ENCODE measurements around the gene ZMIZ1.
"Not testable (repeated sequence)": the region's sequence is repeated elsewhere in the genome, so short reads cannot be mapped to it uniquely, and the experiment has no call there.

ZMIZ1 gene

DNA sequence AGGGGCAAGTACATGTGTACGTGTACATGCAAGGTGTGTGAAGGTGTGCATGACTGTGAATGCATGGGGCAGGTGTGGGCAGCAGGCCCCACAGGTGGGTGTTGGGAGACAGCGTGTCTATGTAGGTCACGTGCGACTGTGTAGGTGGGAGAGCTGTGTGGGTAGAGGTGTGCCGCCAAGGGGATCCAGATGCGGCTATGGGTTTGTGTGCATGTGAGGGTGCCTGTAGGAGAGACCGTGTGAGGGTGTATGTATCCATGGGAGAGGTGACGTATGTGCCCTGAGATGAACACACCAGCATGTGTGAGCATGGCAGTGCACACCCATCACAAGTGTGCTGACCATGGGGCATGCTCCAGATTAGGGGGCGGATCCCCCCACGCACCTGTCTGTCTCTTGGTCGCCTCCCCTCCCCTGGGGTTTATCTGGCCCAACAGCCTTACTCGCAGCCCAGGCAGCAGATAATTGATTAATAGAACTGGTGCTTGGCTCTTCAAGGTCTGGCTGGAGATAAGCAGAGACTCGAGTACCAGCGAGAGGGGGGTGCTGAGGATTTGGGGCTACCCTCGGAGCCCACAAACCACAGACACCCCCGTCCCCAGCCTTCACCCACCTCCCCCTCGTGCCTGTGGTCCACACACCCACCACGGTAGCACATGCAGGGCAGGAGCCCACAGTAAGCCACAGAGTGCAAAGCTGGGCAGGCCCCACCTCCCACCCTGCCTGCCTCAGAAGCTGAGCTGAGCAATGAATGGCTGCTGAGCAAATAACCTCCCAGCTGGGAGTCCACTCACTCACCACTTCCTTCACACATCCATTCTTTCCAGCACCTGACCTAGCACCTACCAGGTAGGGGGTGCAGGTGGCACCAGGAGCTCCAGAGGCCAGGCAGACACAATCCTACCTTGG is 41.4 kb upstream of the ZMIZ1 start:
- ATAC-seq (peak; percentile 65), DNase-seq (peak; percentile 33 to 44)
- Mint-ChIP-seq H3K27me3 (no peaks in the 10 kb centered on the region), H3K9me3 (no peaks in the 10 kb centered on the region), H3K4me1 (peaks cover 55% of the 10 kb centered on the region), H3K4me3 (peak overlapping the region in 1 of 2 donors; percentile 11), H3K27ac (no peak overlapping the region)

DNA sequence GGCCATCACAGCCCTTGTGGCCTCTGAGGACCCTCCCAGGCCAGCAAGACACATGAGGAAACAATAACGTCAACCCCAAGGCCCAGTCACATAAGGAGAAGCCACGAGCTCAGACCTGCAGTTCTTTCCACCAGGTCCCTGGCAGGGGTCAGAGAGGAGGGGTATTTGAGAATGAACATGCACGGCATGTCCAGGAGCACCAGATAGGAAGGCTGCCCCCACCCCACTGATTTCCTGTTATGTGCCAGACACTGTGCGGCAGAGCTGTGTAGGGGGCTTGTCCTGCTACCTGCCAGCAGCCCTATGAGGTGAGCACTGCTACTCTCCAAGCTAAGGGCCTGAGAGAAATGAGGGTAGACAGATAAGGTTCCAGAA is 40.7 kb upstream of the ZMIZ1 start:
- no peak overlapping the region for H3K27ac Mint-ChIP-seq
- no peak for DNase-seq
- no peaks in the 10 kb centered on the region for H3K27me3 Mint-ChIP-seq
- no peaks in the 10 kb centered on the region for H3K9me3 Mint-ChIP-seq
- no peak for ATAC-seq
- peaks cover 55% of the 10 kb centered on the region for H3K4me1 Mint-ChIP-seq
- no peak overlapping the region for H3K4me3 Mint-ChIP-seq

DNA sequence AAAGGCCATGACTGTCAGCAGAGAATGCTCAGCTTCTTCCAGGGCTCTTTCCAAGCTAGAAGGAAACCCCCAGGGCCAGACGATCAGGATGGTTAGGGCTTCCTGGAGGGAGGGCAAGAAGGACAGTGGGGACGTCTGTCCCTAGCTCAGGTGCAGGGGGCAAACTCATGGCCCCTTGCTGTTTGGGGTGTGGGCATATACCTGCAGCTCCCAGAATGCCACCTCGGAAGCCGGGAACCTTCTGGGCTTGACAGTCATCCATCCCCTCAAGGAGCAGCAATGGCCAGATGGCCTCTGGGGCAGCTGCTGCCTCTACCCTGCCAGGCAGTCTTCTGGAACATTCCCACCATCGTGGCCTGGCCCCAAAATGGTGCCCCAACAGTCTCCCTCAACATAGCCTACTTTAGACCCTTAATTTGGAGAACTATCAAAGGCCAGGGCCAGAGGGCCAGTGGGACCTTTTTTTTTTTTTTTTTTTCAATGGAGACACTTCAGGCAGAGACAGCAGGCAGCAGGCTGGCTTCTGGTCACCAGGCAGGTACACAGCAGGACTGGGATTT is 40.2 kb upstream of the ZMIZ1 start:
- ATAC-seq, result no peak
- Mint-ChIP-seq H3K4me1 (peaks cover 52% of the 10 kb centered on the region), H3K9me3 (no peaks in the 10 kb centered on the region), H3K27ac (no peak overlapping the region), H3K4me3 (no peak overlapping the region), H3K27me3 (no peaks in the 10 kb centered on the region)
- DNase-seq, result no peak

DNA sequence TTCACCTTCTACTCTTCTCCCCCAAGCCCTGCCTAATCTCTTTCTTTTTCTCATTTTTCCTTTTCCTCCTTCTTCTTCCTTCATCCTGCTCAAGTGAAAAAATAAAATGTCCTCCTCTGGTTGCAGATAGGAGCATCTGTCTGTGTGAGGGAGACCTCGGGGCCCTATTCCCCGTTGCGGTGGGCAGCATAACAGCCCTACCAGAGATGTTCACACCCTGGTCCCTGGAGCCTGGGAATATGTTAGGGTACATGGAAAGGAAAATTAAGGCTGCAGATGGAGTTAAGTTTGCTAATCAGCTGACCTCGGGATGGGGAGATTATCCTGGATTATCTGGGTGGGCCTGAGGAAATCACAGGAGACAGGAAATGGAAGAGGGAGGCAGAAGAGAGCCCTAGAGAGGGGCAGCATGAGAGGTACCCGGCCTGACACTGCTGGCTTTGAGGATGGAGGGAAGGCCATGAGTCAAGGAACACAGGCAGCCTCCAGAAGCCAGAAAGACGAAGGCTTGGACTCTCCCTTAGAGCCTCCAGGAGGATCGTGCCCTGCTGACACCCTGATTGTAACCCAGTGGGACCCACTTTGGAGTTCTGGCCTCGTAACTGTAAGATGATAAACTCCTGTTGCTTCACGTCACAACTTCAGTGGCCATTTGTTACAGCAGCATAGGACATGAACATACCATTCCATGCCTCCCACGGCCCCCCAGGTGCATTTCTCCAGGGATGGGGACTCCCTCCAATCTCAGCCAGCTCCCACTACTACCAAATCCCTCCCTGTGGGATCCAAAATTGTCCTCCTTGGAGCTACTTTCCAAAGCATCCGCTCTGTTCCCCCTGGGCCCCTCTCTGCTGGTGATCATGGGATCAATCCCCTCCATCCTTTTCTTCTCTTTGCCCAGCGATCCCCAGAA is 39.0 kb upstream of the ZMIZ1 start:
- no peak overlapping the region for H3K4me3 Mint-ChIP-seq
- no peaks in the 10 kb centered on the region for H3K9me3 Mint-ChIP-seq
- DNase-seq (no peak), ATAC-seq (no peak)
- H3K27ac Mint-ChIP-seq, result no peak overlapping the region
- H3K27me3 Mint-ChIP-seq, result no peaks in the 10 kb centered on the region
- H3K4me1 Mint-ChIP-seq, result peaks cover 42% of the 10 kb centered on the region

DNA sequence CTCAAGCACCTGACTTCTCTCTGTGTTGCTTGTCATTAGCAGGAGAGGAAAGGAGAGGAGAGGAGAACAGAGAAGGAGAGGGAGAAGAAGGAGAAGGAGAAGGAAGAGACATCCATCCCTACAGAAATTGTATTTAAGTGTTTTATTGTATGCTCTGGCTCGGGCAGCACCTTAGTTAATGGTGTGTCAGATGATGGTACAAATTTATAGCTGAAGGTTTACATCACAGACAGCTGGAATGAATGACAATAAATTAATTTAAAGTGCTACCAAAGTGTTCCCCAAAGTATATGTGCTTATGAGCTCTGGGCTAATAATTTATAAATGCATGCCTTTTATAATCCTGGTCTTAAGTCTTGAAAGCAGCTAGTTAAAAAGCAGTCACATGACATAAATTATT is 38.1 kb upstream of the ZMIZ1 start:
- no peak for DNase-seq
- no peak for ATAC-seq
- H3K27ac Mint-ChIP-seq, result no peak overlapping the region
- H3K9me3 Mint-ChIP-seq, result no peaks in the 10 kb centered on the region
- no peak overlapping the region for H3K4me3 Mint-ChIP-seq
- H3K27me3 Mint-ChIP-seq, result no peaks in the 10 kb centered on the region
- peaks cover 32% of the 10 kb centered on the region for H3K4me1 Mint-ChIP-seq

DNA sequence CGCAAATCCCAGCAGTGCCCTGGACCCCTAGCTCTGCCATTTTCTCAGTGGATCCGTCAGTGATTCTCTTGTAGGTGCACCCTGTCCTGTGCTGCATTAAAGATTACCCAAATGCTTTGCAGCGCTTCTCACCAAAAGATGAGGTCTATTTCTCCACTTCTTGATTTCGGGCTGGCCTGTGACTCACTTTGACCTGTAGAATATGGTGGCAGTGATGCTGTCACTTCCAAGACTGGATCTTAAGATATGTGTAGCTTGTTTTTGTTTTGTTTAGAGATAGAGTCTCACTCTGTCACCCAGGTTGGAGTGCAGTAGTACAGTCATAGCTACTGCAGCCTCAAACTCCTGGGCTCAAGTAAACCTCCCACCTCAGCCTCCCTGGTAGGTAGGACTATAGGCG is 37.0 kb upstream of the ZMIZ1 start:
- Mint-ChIP-seq H3K9me3 (no peaks in the 10 kb centered on the region), H3K4me1 (peaks cover 22% of the 10 kb centered on the region), H3K27me3 (no peaks in the 10 kb centered on the region), H3K27ac (no peak overlapping the region), H3K4me3 (no peak overlapping the region)
- DNase-seq (no peak), ATAC-seq (no peak)

DNA sequence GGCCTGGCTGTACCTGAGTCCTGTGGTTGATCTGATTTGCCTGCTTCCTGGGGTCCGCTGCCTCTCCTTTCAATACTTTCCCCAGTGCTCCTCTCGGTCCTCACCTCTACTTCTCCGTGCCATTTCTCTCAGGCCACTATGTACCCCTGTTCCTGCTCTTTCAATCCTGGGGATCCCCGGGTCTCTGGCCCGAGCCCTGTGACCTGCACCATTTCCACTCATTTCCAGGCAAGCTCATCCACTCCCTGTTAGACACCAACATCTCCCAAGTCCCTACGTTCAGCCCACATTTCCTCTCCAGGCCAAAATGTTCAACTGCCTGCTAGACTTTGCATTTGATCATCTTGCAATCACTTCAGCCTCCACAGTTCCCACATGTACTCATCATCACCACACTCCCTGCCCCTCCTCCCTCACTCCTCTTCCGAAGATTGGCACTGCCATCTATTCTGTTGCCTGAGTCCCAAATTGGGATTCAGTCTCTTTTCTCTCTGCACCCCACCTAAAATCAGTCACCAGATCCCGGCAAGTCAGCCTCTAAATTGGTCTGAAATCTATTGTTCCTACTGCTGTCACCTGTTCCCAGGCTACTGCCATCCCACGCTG is 34.4 kb upstream of the ZMIZ1 start:
- no peaks in the 10 kb centered on the region for H3K27me3 Mint-ChIP-seq
- no peak overlapping the region for H3K27ac Mint-ChIP-seq
- no peak for ATAC-seq
- H3K9me3 Mint-ChIP-seq, result no peaks in the 10 kb centered on the region
- no peak overlapping the region for H3K4me3 Mint-ChIP-seq
- peaks cover under 1% of the 10 kb centered on the region for H3K4me1 Mint-ChIP-seq
- no peak for DNase-seq

DNA sequence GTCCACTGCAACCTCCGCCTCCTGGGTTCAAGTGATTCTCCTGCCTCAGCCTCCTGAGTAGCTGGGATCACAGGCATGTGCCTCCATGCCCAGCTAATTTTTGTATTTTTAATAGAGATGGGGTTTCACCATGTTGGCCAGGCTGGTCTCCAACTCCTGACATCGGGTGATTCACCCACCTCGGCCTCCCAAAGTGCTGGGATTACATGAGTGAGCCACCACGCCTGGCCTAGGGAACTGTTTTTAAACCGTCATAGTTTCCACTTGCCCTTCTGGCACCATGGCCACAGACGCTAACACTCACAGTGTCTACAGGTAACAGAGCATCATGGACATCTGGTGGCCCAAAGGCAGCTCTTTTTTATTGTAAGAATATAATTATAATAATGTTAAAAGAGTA is 32.4 kb upstream of the ZMIZ1 start:
- not testable (repeated sequence) for ATAC-seq

DNA sequence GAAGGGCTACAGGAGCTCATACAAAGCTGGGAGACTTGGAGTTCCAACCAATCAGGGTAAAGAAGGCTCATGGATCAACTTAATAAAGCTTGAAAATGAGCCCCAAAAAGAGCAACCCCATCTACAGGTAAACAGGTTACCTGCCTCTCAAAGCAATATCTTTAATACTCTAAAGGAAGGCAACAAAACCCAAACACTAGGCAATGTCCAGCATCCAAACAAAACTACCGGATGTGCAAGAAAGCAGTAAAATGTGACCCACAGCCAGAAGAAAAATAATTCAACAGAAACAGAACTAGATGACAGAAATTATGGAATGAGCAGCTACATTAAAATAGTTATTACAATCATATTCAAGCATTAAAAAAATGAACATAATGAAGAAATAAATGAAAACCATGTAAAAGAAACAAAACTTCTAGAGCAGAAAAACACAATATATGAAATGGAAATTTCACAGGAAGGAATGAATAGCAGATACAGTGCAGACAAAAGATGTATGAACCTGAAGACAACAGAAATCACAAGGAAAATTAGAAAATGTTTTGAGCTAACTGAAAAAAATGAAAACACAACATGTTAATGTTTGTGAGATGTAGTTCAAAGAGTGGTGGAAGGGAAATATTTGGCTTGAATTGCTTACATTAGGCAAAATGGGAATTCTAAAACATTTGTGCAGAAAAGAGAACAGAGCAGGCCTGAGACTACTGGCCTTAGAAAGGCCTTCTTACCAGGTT is 30.5 kb upstream of the ZMIZ1 start:
- peak overlapping the region; percentile 10 to 42 for H3K27ac Mint-ChIP-seq
- H3K27me3 Mint-ChIP-seq, result no peaks in the 10 kb centered on the region
- peaks cover 9% of the 10 kb centered on the region for H3K4me1 Mint-ChIP-seq
- DNase-seq (no peak), ATAC-seq (no peak)
- no peak overlapping the region for H3K4me3 Mint-ChIP-seq
- no peaks in the 10 kb centered on the region for H3K9me3 Mint-ChIP-seq

More for the DNA sequence above, 32.4 kb upstream of the ZMIZ1 start:
- DNase-seq, H3K27me3 Mint-ChIP-seq, H3K4me3 Mint-ChIP-seq, H3K27ac Mint-ChIP-seq, H3K9me3 Mint-ChIP-seq, H3K4me1 Mint-ChIP-seq: not testable (repeated sequence)

DNA sequence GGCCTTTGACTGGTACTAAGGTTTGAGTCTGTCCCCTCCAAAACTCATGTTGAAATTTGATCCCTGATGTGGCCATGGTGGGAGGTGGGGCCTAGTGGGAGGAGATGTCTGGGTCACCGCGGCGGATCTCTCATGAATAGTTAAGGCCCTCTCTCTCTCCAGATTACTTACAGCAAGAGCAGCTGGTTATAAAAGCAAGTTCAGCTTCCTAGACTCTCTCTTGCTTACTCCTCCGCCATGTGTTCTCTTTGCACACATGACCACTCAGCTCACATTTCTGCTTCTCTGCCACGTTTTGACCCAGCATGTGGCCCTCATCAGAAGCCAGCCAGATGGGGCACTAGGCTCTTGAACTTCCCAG is 29.9 kb upstream of the ZMIZ1 start:
- no peak for DNase-seq
- Mint-ChIP-seq H3K9me3 (no peaks in the 10 kb centered on the region), H3K27ac (no peak overlapping the region), H3K27me3 (no peaks in the 10 kb centered on the region), H3K4me1 (peaks cover 9% of the 10 kb centered on the region), H3K4me3 (no peak overlapping the region)
- no peak for ATAC-seq

DNA sequence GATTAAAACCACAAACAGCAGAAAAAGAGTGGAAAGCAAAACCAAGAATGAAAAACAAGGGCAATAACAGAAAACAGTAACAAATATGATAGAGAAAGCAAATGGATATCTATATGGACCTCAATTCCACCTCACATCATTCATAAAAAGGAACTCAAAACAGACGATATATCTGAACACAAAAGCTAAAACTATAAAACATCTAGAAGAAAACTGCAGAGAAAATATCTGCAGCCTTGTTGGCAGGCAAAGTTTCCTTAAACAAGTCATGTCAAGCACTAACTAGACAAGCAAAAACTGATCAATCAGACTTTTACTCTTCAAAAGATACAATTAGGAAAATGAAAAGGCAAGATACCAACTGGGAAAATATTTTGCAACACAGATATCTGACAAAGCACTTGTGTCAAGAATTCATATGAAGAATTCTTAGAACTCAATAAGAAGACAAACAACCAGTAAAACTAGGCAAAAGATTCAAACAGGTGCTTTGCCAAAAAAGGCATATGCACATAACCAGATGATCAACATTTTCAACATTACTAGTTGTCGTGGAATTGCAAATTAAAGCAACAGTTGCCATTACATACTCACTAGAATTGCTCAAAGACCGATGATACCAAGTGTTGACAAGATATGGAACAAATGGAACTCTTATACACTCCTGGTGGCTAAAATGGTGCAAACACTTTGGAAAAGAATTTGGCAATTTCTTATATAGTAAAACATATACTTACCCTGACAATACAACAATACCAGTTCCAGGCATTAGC is 25.9 kb upstream of the ZMIZ1 start:
- no peaks in the 10 kb centered on the region for H3K9me3 Mint-ChIP-seq
- DNase-seq (no peak), ATAC-seq (no peak)
- no peak overlapping the region for H3K27ac Mint-ChIP-seq
- peaks cover 21% of the 10 kb centered on the region for H3K4me1 Mint-ChIP-seq
- H3K4me3 Mint-ChIP-seq, result no peak overlapping the region
- no peaks in the 10 kb centered on the region for H3K27me3 Mint-ChIP-seq

DNA sequence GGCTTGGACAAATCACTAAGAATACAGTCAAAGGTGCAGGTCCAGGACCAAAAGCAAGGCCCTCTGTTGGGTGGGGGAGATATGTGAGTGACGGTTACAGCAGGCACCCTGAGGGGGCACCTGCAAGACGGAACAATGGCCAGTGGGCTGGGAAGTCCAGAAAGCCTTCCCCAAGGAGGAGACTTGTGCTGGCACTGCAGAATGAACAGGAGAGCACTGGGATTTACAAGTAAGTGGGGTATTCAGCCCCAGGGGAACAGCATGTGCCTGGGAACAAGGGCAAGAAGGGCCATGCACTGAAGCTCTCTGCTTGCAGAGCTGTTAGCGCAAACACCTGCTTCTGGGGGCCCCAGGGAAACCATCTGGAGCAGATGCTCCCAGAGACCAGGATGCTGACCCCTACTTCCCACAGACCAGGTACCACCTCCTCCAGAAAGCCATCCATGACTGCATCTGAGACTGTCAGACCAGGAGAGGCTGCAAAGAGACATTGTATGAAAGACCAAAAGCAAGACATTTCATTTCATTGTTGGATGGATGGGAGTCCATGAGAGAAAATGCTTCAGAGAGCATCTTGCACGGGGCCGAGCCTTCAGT is 24.6 kb upstream of the ZMIZ1 start:
- ATAC-seq (no peak), DNase-seq (peak in 1 of 2 donors; percentile 2)
- H3K27ac Mint-ChIP-seq, result no peak overlapping the region
- H3K9me3 Mint-ChIP-seq, result no peaks in the 10 kb centered on the region
- peaks cover 34% of the 10 kb centered on the region for H3K4me1 Mint-ChIP-seq
- H3K4me3 Mint-ChIP-seq, result no peak overlapping the region
- H3K27me3 Mint-ChIP-seq, result no peaks in the 10 kb centered on the region

DNA sequence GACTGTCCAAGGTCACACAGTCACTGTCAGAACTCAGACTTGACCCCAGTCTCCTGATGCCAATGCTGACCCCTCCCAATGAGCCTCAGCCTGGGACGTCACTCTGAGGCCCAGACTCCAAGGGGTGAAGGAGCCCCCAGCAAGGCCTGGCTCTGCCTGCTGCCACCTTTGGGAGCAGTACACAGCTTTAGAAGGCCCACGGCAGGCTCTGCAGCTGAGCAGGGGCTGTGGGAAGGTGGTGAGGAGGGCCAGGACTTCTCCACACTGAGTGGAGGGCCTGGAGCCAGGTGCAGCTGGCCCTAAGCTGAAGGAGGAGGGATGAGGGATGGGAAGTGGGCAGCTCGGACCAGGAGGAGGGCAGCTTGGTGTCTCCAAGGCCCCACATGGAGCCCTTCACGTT is 23.9 kb upstream of the ZMIZ1 start:
- ATAC-seq, result no peak
- DNase-seq, result peak in 1 of 2 donors; percentile 3
- Mint-ChIP-seq H3K4me1 (peaks cover 41% of the 10 kb centered on the region), H3K27me3 (no peaks in the 10 kb centered on the region), H3K9me3 (no peaks in the 10 kb centered on the region), H3K27ac (no peak overlapping the region), H3K4me3 (no peak overlapping the region)

DNA sequence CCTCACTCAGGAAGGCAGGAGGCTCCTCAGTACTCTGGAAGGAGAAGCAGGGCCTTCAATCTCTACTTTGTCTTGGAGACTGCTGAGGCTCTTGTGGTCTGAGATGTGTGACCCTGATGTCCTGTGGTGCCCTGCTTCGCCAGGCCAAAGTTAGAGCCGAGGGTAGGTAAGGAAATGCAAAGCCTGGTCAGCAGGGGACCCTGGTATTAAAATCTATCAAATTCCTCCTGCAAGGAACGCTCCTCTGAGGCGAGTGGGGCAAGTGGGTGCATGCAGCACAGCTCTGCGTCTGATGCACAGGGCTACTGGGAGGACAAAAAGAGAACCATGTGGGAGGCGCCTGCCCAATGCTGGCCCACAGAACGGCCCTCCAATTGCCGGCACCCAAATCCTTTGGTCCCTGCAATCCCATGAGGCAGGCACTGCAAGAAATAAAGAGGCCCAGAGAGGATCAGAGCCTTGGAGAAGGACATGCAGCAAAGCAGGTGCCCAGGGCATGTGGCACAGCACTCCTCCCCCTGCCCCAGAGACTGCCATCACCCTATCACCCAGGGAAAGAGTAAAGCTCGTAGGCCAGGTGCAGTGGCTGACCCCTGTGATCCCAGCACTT is 23.1 kb upstream of the ZMIZ1 start:
- H3K4me1 Mint-ChIP-seq, result peaks cover 49% of the 10 kb centered on the region
- peak overlapping the region; percentile 55 to 69 for H3K27ac Mint-ChIP-seq
- no peaks in the 10 kb centered on the region for H3K27me3 Mint-ChIP-seq

More for the DNA sequence above, 23.1 kb upstream of the ZMIZ1 start:
- ATAC-seq (no peak), DNase-seq (no peak)
- H3K9me3 Mint-ChIP-seq, result no peaks in the 10 kb centered on the region
- H3K4me3 Mint-ChIP-seq, result no peak overlapping the region
